ENCODE results near the gene COG5.

Gene COG5

GRCh38 chr7:107292591-107292990 lies 271.1 kb downstream of the COG5 start:
- no peak overlapping the region for H3K4me3 ChIP-seq
- TF ChIP-seq, protein P1, sequence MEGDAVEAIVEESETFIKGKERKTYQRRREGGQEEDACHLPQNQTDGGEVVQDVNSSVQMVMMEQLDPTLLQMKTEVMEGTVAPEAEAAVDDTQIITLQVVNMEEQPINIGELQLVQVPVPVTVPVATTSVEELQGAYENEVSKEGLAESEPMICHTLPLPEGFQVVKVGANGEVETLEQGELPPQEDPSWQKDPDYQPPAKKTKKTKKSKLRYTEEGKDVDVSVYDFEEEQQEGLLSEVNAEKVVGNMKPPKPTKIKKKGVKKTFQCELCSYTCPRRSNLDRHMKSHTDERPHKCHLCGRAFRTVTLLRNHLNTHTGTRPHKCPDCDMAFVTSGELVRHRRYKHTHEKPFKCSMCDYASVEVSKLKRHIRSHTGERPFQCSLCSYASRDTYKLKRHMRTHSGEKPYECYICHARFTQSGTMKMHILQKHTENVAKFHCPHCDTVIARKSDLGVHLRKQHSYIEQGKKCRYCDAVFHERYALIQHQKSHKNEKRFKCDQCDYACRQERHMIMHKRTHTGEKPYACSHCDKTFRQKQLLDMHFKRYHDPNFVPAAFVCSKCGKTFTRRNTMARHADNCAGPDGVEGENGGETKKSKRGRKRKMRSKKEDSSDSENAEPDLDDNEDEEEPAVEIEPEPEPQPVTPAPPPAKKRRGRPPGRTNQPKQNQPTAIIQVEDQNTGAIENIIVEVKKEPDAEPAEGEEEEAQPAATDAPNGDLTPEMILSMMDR (IDR thresholded peaks at IDR 0.05): no peak
- H3K27ac ChIP-seq: no peak overlapping the region
- no peak for DNase-seq (ENCODE audit: low spot score)

DNA sequence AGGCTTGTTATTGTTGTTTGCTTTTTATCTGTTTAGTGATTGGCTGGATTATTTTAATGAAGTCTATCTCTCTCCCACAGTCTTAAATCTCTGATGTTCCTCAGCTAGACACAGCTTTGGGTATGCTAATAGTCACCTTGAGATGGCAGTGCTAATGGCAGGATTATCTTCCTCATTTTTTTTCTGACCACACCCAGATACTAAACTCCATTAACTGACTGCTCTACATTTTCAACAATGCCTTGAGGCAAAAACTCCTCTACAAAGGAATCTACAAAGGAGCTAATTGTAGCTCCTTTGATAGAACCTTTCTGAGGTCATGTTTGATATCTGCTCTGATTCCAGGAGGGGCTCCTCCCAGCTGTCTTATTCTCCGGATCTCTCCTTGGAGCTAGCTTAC lies 272.3 kb downstream of the COG5 start:
- H3K4me3 ChIP-seq: no peak overlapping the region
- TF ChIP-seq, protein P1 (IDR thresholded peaks at IDR 0.05): no peak
- no peak overlapping the region for H3K27ac ChIP-seq

GRCh38 chr7:107286751-107287621 lies 276.7 kb downstream of the COG5 start:
- H3K27ac ChIP-seq: peak overlapping the region in 1 of 2 donors; percentile 8
- no peak for DNase-seq (ENCODE audit: low spot score)
- no peak overlapping the region for H3K4me3 ChIP-seq
- TF ChIP-seq, protein P1 (IDR thresholded peaks at IDR 0.05): no peak

More for the DNA sequence above, 272.3 kb downstream of the COG5 start:
- DNase-seq (ENCODE audit: low spot score): no peak

DNA sequence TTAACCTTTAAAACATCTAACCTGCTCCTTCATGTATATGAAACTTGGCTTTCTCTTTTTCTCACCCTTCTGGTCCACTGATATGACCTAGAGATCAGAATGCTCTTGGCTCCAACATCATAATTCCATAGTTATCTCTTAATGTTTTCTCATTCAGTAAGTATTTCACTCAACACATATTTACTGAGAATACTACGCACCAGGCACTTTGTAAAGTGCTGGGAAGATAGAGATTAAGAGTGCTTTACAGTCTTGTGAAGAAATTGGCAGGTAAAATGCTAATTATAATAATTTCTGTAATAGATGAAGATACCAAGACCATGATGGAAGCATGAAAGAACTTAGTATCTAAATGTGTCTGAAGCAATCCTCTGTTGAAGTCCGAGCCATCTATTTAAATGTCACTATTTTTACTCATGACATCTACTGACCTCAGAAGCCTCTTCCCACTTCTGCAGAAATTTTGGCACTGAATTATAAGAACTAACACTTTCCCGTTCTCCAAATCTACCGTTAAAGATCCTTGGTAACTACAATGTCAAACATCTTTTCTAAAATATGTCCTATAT lies 278.7 kb downstream of the COG5 start:
- Histone ChIP-seq H3K27ac (no peak overlapping the region), H3K4me3 (no peak overlapping the region)
- TF ChIP-seq, protein P1 (IDR thresholded peaks at IDR 0.05): no peak
- no peak for DNase-seq (ENCODE audit: low spot score)

DNA sequence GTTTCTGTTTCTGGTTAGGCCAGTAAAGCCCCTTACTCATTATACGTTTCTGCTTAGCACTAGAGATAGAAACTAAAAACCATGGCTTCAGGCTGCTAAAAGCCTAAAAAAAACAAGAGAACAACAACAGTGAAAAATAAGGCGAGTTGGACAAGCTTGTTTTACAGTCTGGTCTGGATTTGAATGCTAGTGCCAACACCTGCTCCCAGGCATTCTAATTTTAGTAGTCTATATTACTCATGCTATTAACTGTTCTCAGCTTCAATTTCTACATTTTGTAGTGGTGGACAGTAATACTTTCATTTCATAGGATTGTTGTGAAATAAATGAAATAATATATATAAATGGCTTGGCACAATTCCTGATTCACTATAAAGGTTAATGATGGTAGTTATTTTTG lies 286.4 kb downstream of the COG5 start:
- no peak for DNase-seq (ENCODE audit: low spot score)
- Histone ChIP-seq H3K4me3 (no peak overlapping the region), H3K27ac (no peak overlapping the region)
- TF ChIP-seq, protein P1 (IDR thresholded peaks at IDR 0.05): no peak

DNA sequence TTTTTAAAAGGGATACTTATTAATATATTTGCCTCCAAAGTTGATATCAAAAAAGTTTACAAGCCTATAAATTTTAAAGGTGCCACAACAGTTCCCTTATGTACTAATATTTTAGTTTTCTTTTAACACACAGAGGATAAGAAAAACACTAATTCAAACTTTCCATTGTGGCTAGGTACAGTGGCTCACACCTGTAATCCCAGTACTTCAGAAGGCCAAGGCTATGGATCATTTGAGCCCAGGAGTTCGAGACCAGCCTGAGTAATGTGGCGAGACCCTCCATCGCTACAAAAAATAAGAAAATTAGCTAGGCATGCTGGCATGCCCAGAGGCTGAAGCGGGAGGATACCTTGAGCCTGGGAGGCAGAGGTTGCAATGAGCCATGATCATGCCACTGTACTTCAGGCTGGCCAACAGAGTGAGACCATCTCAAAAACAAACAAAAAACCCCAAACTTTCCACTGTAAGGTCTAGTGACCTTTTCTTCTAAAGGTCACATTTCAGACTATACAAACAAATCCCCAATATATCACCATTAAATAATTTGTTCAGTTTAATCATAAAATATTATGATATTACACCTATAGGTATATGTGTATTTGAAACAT lies 287.4 kb downstream of the COG5 start:
- H3K27ac ChIP-seq: no peak overlapping the region
- DNase-seq (ENCODE audit: low spot score): no peak
- no peak overlapping the region for H3K4me3 ChIP-seq
- TF ChIP-seq, protein P1 (IDR thresholded peaks at IDR 0.05): no peak

All from coronary artery (tissue), 2 donors.